Measurements from ENCODE around the gene HNMT.

DNA sequence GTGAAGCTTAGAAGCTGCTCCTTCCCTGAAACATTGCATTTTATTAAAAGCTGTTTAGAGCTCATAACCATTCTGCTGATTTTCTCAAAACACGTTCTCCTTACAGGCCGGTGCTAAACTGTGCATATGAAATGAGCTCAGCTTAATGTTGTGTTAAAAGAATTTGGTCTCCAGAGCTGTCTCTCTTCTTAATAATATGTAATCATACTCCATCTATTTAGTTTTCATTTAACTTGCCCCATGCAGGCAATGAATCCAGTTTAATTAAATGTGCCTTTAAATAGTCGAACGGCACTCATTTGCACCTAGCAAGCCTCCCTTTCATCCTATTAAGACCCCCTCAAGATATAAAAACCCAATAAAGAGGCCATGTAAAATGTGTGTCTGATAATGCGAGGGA lies 76.3 kb downstream of the HNMT start:
- TF ChIP-seq, protein P1, sequence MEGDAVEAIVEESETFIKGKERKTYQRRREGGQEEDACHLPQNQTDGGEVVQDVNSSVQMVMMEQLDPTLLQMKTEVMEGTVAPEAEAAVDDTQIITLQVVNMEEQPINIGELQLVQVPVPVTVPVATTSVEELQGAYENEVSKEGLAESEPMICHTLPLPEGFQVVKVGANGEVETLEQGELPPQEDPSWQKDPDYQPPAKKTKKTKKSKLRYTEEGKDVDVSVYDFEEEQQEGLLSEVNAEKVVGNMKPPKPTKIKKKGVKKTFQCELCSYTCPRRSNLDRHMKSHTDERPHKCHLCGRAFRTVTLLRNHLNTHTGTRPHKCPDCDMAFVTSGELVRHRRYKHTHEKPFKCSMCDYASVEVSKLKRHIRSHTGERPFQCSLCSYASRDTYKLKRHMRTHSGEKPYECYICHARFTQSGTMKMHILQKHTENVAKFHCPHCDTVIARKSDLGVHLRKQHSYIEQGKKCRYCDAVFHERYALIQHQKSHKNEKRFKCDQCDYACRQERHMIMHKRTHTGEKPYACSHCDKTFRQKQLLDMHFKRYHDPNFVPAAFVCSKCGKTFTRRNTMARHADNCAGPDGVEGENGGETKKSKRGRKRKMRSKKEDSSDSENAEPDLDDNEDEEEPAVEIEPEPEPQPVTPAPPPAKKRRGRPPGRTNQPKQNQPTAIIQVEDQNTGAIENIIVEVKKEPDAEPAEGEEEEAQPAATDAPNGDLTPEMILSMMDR (IDR thresholded peaks at IDR 0.05): no peak
- no peak for TF ChIP-seq POLR2A (IDR thresholded peaks at IDR 0.05)

Measured in ovary (tissue), 3 donors.